Activated T-cell treated with anti-CD3 and anti-CD28 coated beads for 24 hours (primary cell): ENCODE results near the gene FNDC3B.
A peak's percentile ranks its signal among the peaks of the same experiment; 100 is the strongest.

Source experiments
- DNase-seq: peaks from one replicate; pipeline ENCODE4 v3.0.0-alpha.2; 2020; ENCODE audit warnings: low read depth

The FNDC3B gene

GRCh38 chr3:172151651-172152649, 112.6 kb downstream of the FNDC3B start:
- DNase-seq, result no peak

DNA sequence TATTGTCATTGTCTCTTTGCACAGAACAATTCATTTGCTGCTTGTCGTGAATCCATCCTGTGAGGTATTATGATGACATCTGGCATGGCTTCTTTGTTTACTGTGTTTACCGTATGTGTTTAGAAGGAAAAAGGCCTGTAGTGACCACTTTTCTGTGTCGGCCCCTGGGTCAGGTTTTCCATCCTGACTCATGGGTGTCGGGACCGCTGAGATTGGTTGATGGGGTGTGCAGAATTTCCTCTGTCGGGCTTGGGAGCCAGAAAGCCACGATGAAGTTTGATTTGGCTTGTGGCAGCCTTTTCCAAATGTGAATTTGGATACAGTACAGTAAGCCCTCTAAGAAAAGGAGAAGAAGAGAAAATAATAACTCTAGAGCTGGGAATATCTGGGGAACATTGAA, 113.5 kb downstream of the FNDC3B start:
- DNase-seq, result no peak

DNA sequence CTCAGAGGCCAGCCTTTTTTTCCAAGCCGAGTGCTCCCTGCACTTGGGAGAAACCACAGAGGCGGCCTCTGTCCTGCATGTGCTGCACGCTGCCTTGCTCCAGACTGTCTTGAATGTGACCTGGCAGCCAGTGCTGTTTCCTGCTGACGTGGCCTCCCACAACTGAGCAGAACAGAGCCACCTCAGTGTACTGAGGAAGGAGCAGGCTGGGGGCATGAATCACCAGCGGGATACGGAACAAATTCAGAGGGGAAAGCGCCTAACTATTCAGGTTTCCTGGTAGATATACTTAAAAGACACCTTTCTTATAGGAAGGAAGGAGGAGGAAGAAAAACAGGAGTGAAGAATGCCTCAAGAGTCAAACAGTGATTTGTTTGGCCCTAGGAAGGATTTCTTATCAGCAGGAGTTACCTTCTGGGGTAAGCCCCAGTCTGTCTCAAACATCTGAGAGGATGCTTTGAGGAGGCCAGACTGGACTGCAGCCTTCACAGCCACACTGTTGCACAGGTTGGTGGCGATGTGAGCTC, 114.0 kb downstream of the FNDC3B start:
- DNase-seq, result peak; percentile 17

- no peak for DNase-seq
Measured at GRCh38 chr3:172154768-172155664, 115.6 kb downstream of the FNDC3B start.

DNA sequence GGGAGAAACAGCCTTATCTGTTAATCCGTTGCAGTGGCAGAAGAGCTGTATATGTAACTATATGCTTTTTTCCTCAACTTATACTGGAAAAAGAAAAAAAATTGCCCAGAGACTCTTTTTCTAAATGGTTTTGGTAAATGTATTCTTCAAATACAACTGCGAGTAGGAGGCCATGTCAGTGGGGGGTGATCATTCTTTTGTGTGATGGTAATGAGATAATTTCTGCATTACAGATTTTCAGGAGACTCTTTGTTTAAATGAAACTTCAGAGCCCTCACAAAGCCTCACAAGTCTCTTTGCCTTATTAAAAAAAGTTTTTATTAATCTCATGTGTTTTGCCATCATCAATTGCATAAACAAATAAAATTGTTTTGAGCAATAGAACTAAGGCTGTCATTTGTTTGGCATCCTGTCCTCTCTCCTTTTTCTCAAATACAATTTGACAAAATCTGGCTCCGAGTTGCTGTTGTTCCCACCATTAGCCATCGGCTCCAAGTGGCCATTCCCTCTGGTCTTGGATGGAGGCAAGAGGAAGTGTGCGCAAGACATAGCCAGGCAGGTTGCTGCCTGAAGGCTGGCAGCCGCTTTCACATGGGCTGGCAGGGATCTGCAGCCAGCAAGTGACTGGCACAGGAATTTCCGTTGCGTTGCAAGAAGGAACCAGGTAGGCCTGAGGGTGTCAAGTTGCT, 116.7 kb downstream of the FNDC3B start:
- no peak for DNase-seq

- DNase-seq, result no peak
Measured at GRCh38 chr3:172156586-172156955, 117.2 kb downstream of the FNDC3B start.

GRCh38 chr3:172157564-172158258, 118.3 kb downstream of the FNDC3B start:
- DNase-seq, result no peak

- no peak for DNase-seq
Measured at GRCh38 chr3:172158741-172159140, 119.4 kb downstream of the FNDC3B start.

GRCh38 chr3:172159376-172159775, 120.0 kb downstream of the FNDC3B start:
- DNase-seq, result no peak

- DNase-seq, result no peak
Measured at GRCh38 chr3:172159962-172160538, 120.7 kb downstream of the FNDC3B start.

DNA sequence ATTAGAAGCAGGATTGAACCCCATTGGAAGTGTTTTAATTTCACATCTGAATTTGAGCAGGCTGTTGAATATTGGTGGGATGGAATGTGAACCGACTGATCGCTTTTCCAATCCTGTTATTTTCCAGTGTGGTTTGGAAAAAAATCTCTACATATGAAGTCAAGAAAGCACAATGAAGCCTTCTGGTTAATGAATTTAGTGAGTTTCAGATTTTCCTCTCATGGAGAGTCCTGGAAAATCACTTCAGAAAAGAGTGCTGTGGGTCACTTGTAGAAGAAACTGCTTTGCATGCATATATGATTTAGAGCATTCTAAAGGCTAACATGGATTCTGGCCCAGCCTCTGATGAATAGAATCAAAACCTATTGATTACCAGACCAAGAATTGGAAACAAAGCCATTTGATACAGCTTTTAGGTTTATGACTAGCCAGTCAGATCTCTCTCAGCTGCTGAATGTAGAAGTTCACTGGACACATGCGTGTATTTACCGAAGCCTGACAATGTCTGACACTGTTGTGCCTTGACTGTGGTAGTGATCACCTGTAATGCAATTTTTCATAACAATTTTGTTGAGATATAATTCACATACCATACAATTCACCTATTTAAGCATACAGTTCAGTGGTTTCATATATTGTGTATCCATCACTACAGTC, 121.9 kb downstream of the FNDC3B start:
- no peak for DNase-seq

DNA sequence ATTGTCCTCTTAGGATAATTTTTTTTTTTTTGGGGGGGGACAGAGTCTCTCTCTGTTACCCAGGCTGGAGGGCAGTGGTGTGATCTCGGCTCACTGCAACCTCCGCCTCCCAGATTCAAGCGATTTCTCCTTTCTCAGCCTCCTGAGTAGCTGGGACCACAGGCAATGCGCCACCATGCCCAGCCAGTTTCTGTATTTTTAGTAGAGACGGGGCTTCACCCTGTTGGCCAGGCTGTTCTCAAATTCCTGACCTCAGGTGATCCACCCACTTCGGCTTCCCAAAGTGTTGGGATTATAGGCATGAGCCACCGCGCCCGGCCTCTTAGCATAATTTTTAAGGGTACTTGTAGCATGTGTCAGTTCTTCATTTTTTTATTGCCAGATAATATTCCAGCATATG, 122.6 kb downstream of the FNDC3B start:
- no peak for DNase-seq

DNA sequence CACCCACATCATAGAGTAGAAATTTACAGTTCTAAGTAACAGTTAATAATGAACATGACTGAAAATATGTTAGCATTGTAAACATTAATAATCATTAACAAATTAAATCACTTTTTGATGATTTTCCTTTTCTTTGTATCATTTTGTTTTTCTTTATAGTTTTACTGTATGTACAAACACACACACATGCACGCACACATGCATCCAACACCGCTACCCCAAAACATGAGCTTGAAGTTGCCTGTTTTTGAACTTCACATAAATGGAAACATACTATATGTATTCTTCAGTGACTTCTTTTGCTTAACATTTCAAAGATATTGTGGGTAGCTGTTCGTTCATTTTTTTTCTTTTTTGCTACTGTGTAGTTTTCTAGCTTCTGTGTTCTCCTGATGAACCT, 123.9 kb downstream of the FNDC3B start:
- no peak for DNase-seq

GRCh38 chr3:172164620-172165362, 125.4 kb downstream of the FNDC3B start:
- DNase-seq, result no peak

DNA sequence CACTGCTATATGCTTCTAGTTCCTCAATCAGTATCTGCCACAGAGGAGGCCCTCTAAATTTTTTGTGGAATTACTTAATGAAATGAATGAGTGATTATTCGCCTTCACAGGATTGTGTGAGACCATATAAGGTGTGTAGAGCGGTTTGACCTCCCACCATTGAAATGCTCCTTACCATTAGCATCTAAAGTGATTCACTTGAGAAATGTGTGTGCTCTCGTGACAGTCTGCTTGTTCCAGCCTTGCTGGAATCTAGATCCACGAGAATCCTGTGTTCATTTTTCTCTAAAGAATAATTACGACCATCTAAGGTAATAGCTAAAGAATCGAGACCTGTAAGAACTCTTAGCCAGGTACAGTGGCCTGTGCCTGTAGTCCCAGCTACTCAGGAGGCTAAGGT, 126.9 kb downstream of the FNDC3B start:
- no peak for DNase-seq

GRCh38 chr3:172166890-172167289, 127.5 kb downstream of the FNDC3B start:
- DNase-seq, result no peak

- no peak for DNase-seq
Measured at GRCh38 chr3:172167892-172168648, 128.7 kb downstream of the FNDC3B start.

DNA sequence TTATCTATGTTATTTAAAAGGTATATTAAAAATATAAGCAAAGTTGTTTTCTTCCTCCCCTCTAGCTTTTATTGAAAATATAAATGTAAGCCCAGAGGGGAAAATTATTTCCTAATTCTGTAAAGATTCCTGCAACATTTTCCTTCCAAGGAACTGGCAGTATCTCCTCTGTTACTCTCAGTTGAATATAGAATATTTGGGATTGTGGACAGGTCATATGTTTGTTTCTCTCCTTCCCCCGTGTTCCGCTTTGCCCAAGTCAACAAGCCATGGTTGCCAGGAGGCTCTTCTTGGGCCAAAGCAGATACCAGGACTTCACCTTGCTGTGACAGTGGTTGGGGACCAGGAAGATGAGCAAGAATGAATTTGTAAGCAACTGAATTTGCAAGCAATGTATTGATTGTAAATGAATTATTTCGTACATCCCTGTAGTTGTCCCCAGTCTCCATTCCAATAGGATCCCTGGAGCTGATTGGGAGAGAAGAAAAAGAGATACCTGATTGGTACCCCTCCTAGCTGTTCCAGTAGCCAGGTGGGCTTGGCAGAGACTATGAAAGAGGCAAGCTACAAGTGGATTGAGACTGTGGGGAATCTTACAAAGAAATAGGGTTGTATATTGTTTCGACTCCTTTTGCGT, 130.8 kb downstream of the FNDC3B start:
- DNase-seq, result no peak
